K562 (cell line): ENCODE results near the gene PPM1H. TPM values are rescaled to one million over a fixed set of nuclear protein-coding genes. Genes with fewer than 3 reads are reported as not detected.

Experiments
- BCL6 ChIP-seq: fragments of 250-450 bp; sonication (Bioruptor Pico); IDR thresholded peaks from 2 replicates; pipeline ENCODE4 v1.4.0; 2020
- BCOR ChIP-seq: fragments of 450-650 bp; IDR thresholded peaks from 2 replicates; pipeline ENCODE4 v1.6.1; 2016
- CREB1 ChIP-seq, 2 experiments: sonication (generic) in 1 of 2; formaldehyde crosslinking in 1 of 2; IDR thresholded peaks; 2 replicates each; pipeline versions ENCODE4 v1.6.1 to v1.8.0; 2012 to 2022; ENCODE audit warnings: inconsistent platforms in 1 of 2, mild to moderate bottlenecking in 1 of 2, missing genetic modification reagents in 1 of 2, moderate library complexity in 1 of 2
- E2F3 ChIP-seq: fragments of 250-450 bp; sonication (Bioruptor Pico); IDR thresholded peaks from 2 replicates; pipeline ENCODE4 v1.4.0; 2020; ENCODE audit warnings: mild to moderate bottlenecking
- FOSL1 ChIP-seq: fragments of 200-800 bp; sonication (Bioruptor generic); conservative IDR thresholded peaks from 2 replicates; pipeline ENCODE4 v1.6.1; 2016; ENCODE audit warnings: missing genetic modification characterization, missing compliant biosample characterization
- FOXK1 ChIP-seq: sonication (generic); formaldehyde crosslinking; IDR thresholded peaks from 2 replicates; pipeline ENCODE4 v1.8.0; 2022; ENCODE audit warnings: missing genetic modification reagents, mild to moderate bottlenecking, borderline replicate concordance
- HDAC8 ChIP-seq: fragments of 450-650 bp; IDR thresholded peaks from 2 replicates; pipeline ENCODE4 v1.6.1; 2016; ENCODE audit warnings: mild to moderate bottlenecking, missing genetic modification characterization, moderate library complexity, missing compliant biosample characterization
- MAFK ChIP-seq: IDR thresholded peaks from 2 replicates; pipeline ENCODE4 v1.6.1; 2011; ENCODE audit warnings: low read length, improper control_type of control experiment
- MCM5 ChIP-seq: fragments of 450-650 bp; IDR thresholded peaks from 2 replicates; pipeline ENCODE4 v1.6.1; 2016; ENCODE audit warnings: low read depth
- MEF2D ChIP-seq: conservative IDR thresholded peaks from 2 replicates; pipeline ENCODE4 v1.6.1; 2016; ENCODE audit warnings: low read depth, missing genetic modification characterization, missing compliant biosample characterization
- MIER1 ChIP-seq: fragments of 450-650 bp; IDR thresholded peaks from 2 replicates; pipeline ENCODE4 v1.6.1; 2016; ENCODE audit warnings: antibody characterized with exemption, mild to moderate bottlenecking, low read depth
- MTA1 ChIP-seq: fragments of 450-650 bp; IDR thresholded peaks from 2 replicates; pipeline ENCODE4 v1.6.1; 2017; ENCODE audit warnings: borderline replicate concordance
- PBX2 ChIP-seq, 2 experiments: IDR thresholded peaks in 1 of 2; conservative IDR thresholded peaks in 1 of 2; 2 replicates each; pipeline ENCODE4 v1.6.1; 2016; ENCODE audit warnings: low read depth in 2 of 2, mild to moderate bottlenecking in 1 of 2, missing compliant biosample characterization in 1 of 2, missing genetic modification characterization in 1 of 2, moderate library complexity in 1 of 2
- PRPF4 ChIP-seq: fragments of 200-400 bp; formaldehyde crosslinking; IDR thresholded peaks from one replicate; pipeline ENCODE4 v1.6.1; 2017; ENCODE audit warnings: low read length, low read depth, mild to moderate bottlenecking; ENCODE audit not compliant: insufficient read depth, poor library complexity, severe bottlenecking
- RAD21 ChIP-seq, 2 experiments: fragments of 250-450 bp in 1 of 2; fragments of 450-650 bp in 1 of 2; sonication (Bioruptor Pico) in 1 of 2; formaldehyde crosslinking in 1 of 2; IDR thresholded peaks in 1 of 2; conservative IDR thresholded peaks in 1 of 2; 2 replicates each; pipeline versions ENCODE4 v1.4.0 to v1.8.0; 2020 to 2022; ENCODE audit warnings: mild to moderate bottlenecking in 2 of 2, moderate library complexity in 1 of 2
- RNF2 ChIP-seq: sonication (generic); IDR thresholded peaks from 2 replicates; pipeline ENCODE4 v1.6.1; 2016
- SMARCB1 ChIP-seq: IDR thresholded peaks from 2 replicates; pipeline ENCODE4 v1.6.1; 2011; ENCODE audit warnings: improper control_type of control experiment, low read depth; ENCODE audit not compliant: insufficient read length
- SMARCE1 ChIP-seq: fragments of 450-650 bp; IDR thresholded peaks from 2 replicates; pipeline ENCODE4 v1.7.1; 2016; ENCODE audit warnings: mild to moderate bottlenecking
- SMC3 ChIP-seq: conservative IDR thresholded peaks from 2 replicates; pipeline ENCODE4 v1.6.1; 2011; ENCODE audit warnings: low read depth, low read length, improper control_type of control experiment; ENCODE audit not compliant: insufficient read depth
- SRSF3 ChIP-seq: fragments of 200-400 bp; formaldehyde crosslinking; IDR thresholded peaks from 2 replicates; pipeline ENCODE4 v1.6.1; 2016; ENCODE audit warnings: mild to moderate bottlenecking, low read length, moderate library complexity; ENCODE audit not compliant: insufficient read depth
- TAF9B ChIP-seq: fragments of 450-650 bp; IDR thresholded peaks from 2 replicates; pipeline ENCODE4 v1.6.1; 2018; ENCODE audit warnings: mild to moderate bottlenecking; ENCODE audit not compliant: partially characterized antibody
- ZBTB9 ChIP-seq: fragments of 450-650 bp; formaldehyde crosslinking; IDR thresholded peaks from 2 replicates; pipeline ENCODE4 v1.4.0; 2020; ENCODE audit warnings: mild to moderate bottlenecking, moderate library complexity
- ZNF174 ChIP-seq: fragments of 250-450 bp; sonication (Bioruptor Pico); IDR thresholded peaks from 2 replicates; pipeline ENCODE4 v1.4.0; 2020; ENCODE audit warnings: mild to moderate bottlenecking
- ZNF274 ChIP-seq: IDR thresholded peaks from 2 replicates; pipeline ENCODE4 v1.6.1; 2011; ENCODE audit warnings: low read depth, mild to moderate bottlenecking, low read length, moderate library complexity, borderline replicate concordance
- ZNF282 ChIP-seq: sonication (generic); formaldehyde crosslinking; IDR thresholded peaks from 2 replicates; pipeline ENCODE4 v1.8.1; 2023; ENCODE audit warnings: missing genetic modification reagents
- ZNF3 ChIP-seq: fragments of 250-450 bp; sonication (Bioruptor Pico); IDR thresholded peaks from 2 replicates; pipeline ENCODE4 v1.5.0; 2021; ENCODE audit warnings: mild to moderate bottlenecking, moderate library complexity
- ZNF384 ChIP-seq: IDR thresholded peaks from 2 replicates; pipeline ENCODE4 v1.6.1; 2012; ENCODE audit warnings: low read depth, low read length, improper control_type of control experiment
- ZNF699 ChIP-seq: fragments of 250-450 bp; sonication (Bioruptor Pico); IDR thresholded peaks from 2 replicates; pipeline ENCODE4 v1.8.0; 2021; ENCODE audit warnings: mild to moderate bottlenecking, moderate library complexity; ENCODE audit not compliant: insufficient replicate concordance
- polyA plus RNA-seq, 8 experiments: library from polyadenylated mRNA; depleted of rRNA in 4 of 8; stranded (reverse) in 5 of 8; unstranded in 3 of 8; fragments of >200 nt; fragmentation: Nextera tagmentation in 2 of 8; fragmentation: Illumina TruSeq in 1 of 8; extraction: Ambion mirVana in 2 of 8; extraction: Trizol in 1 of 8; gene quantifications; 2 replicates each; pipeline versions ENCODE4 v1.2.1 to v1.2.3, GENCODE V29; 2011 to 2014; ENCODE audit warnings: inconsistent platforms in 1 of 8, missing spikeins in 1 of 8
- total RNA-seq, 7 experiments: library from RNA; depleted of rRNA in 6 of 7; stranded (reverse); fragments of >200 nt in 6 of 7; fragmentation: Illumina TruSeq in 2 of 7; extraction: Trizol in 2 of 7; gene quantifications; 2 replicates each; pipeline versions ENCODE4 v1.2.1 to v1.2.3, GENCODE V29; 2011 to 2021; ENCODE audit warnings: low replicate concordance in 1 of 7

The PPM1H gene
- total and polyA plus RNA-seq, 9 of the 15 experiments (the other 6 are each of a cell fraction or from before 2014, with no cell fraction given), result 5.3 to 29.3 (median 11.3) TPM

- TF ChIP-seq ZNF3 (CRISPR knock-in tag), result no peak
- no peak for TF ChIP-seq PBX2 (CRISPR knock-in tag; IDR thresholded peaks at IDR 0.05; ENCODE audit: low read depth)
- 0 out of 2 replicates have a peak, but pooled peaks have one; percentile 17 for TF ChIP-seq PBX2 (tag; conservative IDR thresholded peaks at IDR 0.05; ENCODE audit: low read depth)
- TF ChIP-seq MCM5, result no peak
- TF ChIP-seq ZNF274, result no peak
- TF ChIP-seq MIER1, result no peak
- no peak for TF ChIP-seq MAFK
- TF ChIP-seq SRSF3, result no peak
- TF ChIP-seq HDAC8 (tag), result no peak
- TF ChIP-seq PRPF4, result no peak
- no peak for TF ChIP-seq ZNF699 (CRISPR knock-in tag)
- no peak for TF ChIP-seq CREB1 (IDR thresholded peaks at IDR 0.05)
- no peak for TF ChIP-seq CREB1 (CRISPR knock-in tag; IDR thresholded peaks at IDR 0.05)
- TF ChIP-seq ZNF174 (CRISPR knock-in tag), result no peak
- TF ChIP-seq BCOR, result no peak
- TF ChIP-seq E2F3, result no peak
- TF ChIP-seq MTA1, result no peak
- TF ChIP-seq ZNF384, result peak; percentile 89
- TF ChIP-seq BCL6 (CRISPR knock-in tag), result no peak
- TF ChIP-seq SMARCB1, result no peak
- TF ChIP-seq SMC3, result 0 out of 2 replicates have a peak, but pooled peaks have one; percentile 26
- no peak for TF ChIP-seq ZBTB9 (CRISPR knock-in tag)
- no peak for TF ChIP-seq SMARCE1
- TF ChIP-seq RAD21 (CRISPR knock-in tag; conservative IDR thresholded peaks at IDR 0.05 in 1 of 2, IDR thresholded peaks at IDR 0.05 in 1 of 2), result peak; percentile 19 to 51; a peak in 2 of 4 replicates
- TF ChIP-seq ZNF282, result no peak
- no peak for TF ChIP-seq FOSL1 (tag)
- no peak for TF ChIP-seq FOXK1
- no peak for TF ChIP-seq TAF9B
- no peak for TF ChIP-seq RNF2
- TF ChIP-seq MEF2D (tag), result no peak
These were observed 48.6 kb upstream of the PPM1H start (continued) for GRCh38 chr12:62983594-62983993.
